GM12875 (cell line): ENCODE measurements around the gene FGF23.

Source experiments
- H3K4me3 ChIP-seq: one replicate; pipeline ENCODE4 v1.5.1; 2011; ENCODE audit warnings: low read depth, low read length, control low read depth
- CTCF ChIP-seq: IDR thresholded peaks from 2 replicates; pipeline ENCODE4 v1.5.1; 2011; ENCODE audit warnings: low read depth, mild to moderate bottlenecking, control low read depth, inconsistent platforms, low read length, moderate library complexity, borderline replicate concordance; ENCODE audit not compliant: insufficient read depth

FGF23 gene

GRCh38 chr12:4370265-4370664 lies 9.2 kb downstream of the FGF23 start:
- no peak overlapping the region for H3K4me3 ChIP-seq
- TF ChIP-seq CTCF = no peak

- no peak overlapping the region for H3K4me3 ChIP-seq
- TF ChIP-seq CTCF = no peak
These were observed 10.0 kb downstream of the FGF23 start for GRCh38 chr12:4369548-4369947.

GRCh38 chr12:4366090-4366489 lies 13.4 kb downstream of the FGF23 start:
- no peak overlapping the region for H3K4me3 ChIP-seq
- TF ChIP-seq CTCF = no peak

GRCh38 chr12:4356041-4356327 lies 23.5 kb downstream of the FGF23 start:
- TF ChIP-seq CTCF = peak; percentile 72; the same call in 1 of the 2 replicates

GRCh38 chr12:4355156-4356040 lies 24.1 kb downstream of the FGF23 start:
- TF ChIP-seq CTCF = no peak
- no peak overlapping the region for H3K4me3 ChIP-seq

More at GRCh38 chr12:4356041-4356327, 23.5 kb downstream of the FGF23 start:
- H3K4me3 ChIP-seq = no peak overlapping the region

GRCh38 chr12:4353785-4354208 lies 25.7 kb downstream of the FGF23 start:
- peak; percentile 39; the same call in 1 of the 2 replicates for TF ChIP-seq CTCF

GRCh38 chr12:4346931-4347330 lies 32.6 kb downstream of the FGF23 start:
- H3K4me3 ChIP-seq = no peak overlapping the region
- no peak for TF ChIP-seq CTCF

More at GRCh38 chr12:4353785-4354208, 25.7 kb downstream of the FGF23 start:
- H3K4me3 ChIP-seq = no peak overlapping the region
